Erythroblast (primary cell): ENCODE measurements around the gene KCNAB2.
"Not testable (repeated sequence)": the region's sequence is repeated elsewhere in the genome, so short reads cannot be mapped to it uniquely, and the experiment has no call there.

Experiments used
- DNase-seq, 2 experiments: peaks; one replicate each; lab custom pipeline; 2025; lab: John Stamatoyannopoulos, UW
- GATA1 ChIP-seq: IDR thresholded peaks from 2 replicates; pipeline ENCODE4 v1.6.1; 2011; ENCODE audit warnings: low read depth, mild to moderate bottlenecking, control low read depth, low read length, moderate library complexity
- POLR2A ChIP-seq: IDR thresholded peaks from 2 replicates; pipeline ENCODE4 v1.6.1; 2011; ENCODE audit warnings: mild to moderate bottlenecking, low read length

Gene KCNAB2

GRCh38 chr1:6046279-6046678 is 591 bp downstream of the KCNAB2 start:
- no peak for TF ChIP-seq GATA1
- no peak for TF ChIP-seq POLR2A
- no peak for DNase-seq

- DNase-seq: no peak
- TF ChIP-seq POLR2A (no peak), GATA1 (no peak)
Measured at GRCh38 chr1:6048179-6048867, 2.6 kb downstream of the KCNAB2 start.

GRCh38 chr1:6049419-6049818 is 3.7 kb downstream of the KCNAB2 start:
- DNase-seq: no peak
- no peak for TF ChIP-seq GATA1
- no peak for TF ChIP-seq POLR2A

GRCh38 chr1:6051423-6051822 is 5.7 kb downstream of the KCNAB2 start:
- TF ChIP-seq GATA1 (no peak), POLR2A (no peak)
- DNase-seq: no peak

- peak; percentile 61 to 72 for DNase-seq
- TF ChIP-seq POLR2A (no peak), GATA1 (no peak)
Measured at GRCh38 chr1:6052543-6053205, 7.0 kb downstream of the KCNAB2 start.

GRCh38 chr1:6053206-6053546 is 7.5 kb downstream of the KCNAB2 start:
- DNase-seq: no peak
- TF ChIP-seq GATA1 (no peak), POLR2A (no peak)

- DNase-seq: no peak
- TF ChIP-seq GATA1 (no peak), POLR2A (no peak)
Measured at GRCh38 chr1:6054596-6054995, 8.9 kb downstream of the KCNAB2 start.

- no peak for DNase-seq
- no peak for TF ChIP-seq GATA1
- TF ChIP-seq POLR2A: no peak
Measured at GRCh38 chr1:6056572-6056948, 10.9 kb downstream of the KCNAB2 start.

GRCh38 chr1:6057170-6057845 is 11.6 kb downstream of the KCNAB2 start:
- DNase-seq: no peak
- TF ChIP-seq GATA1 (no peak), POLR2A (no peak)

GRCh38 chr1:6059866-6060265 is 14.2 kb downstream of the KCNAB2 start:
- no peak for TF ChIP-seq GATA1
- TF ChIP-seq POLR2A: no peak
- no peak for DNase-seq

- TF ChIP-seq GATA1 (no peak), POLR2A (no peak)
Measured at GRCh38 chr1:6062670-6063069, 17.0 kb downstream of the KCNAB2 start.

GRCh38 chr1:6063532-6064053 is 17.9 kb downstream of the KCNAB2 start:
- DNase-seq: not testable (repeated sequence)

More at GRCh38 chr1:6062670-6063069, 17.0 kb downstream of the KCNAB2 start:
- DNase-seq: no peak

- TF ChIP-seq POLR2A: no peak
- no peak for TF ChIP-seq GATA1
- DNase-seq: no peak
Measured at GRCh38 chr1:6065093-6065858, 19.6 kb downstream of the KCNAB2 start.
